ENCODE data around the gene TM6SF1.

DNA sequence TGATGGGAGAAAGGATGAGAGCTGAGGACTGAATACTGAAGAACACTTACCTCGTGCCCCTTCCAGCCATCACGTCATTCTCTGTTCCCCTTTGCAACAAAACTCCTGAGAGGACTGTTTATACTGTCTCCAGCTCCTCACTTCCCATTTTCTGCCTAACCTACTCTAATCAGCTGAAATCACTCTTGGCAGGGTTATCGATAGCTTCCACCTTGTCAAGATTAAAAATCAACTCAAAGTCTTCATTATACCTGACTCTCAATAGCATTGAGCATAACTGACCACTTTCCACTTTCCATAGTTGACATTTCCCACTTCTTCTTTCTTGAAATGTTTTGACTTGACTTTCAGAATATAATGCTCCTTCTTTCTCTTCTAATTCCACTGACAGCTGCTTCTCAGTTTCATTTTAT is 44.7 kb upstream of the TM6SF1 start:
- no peak for TF ChIP-seq EZH2 (IDR thresholded peaks at IDR 0.05; ENCODE audit: borderline replicate concordance, low read depth, low read length, severe bottlenecking)
- TF ChIP-seq, protein P1, sequence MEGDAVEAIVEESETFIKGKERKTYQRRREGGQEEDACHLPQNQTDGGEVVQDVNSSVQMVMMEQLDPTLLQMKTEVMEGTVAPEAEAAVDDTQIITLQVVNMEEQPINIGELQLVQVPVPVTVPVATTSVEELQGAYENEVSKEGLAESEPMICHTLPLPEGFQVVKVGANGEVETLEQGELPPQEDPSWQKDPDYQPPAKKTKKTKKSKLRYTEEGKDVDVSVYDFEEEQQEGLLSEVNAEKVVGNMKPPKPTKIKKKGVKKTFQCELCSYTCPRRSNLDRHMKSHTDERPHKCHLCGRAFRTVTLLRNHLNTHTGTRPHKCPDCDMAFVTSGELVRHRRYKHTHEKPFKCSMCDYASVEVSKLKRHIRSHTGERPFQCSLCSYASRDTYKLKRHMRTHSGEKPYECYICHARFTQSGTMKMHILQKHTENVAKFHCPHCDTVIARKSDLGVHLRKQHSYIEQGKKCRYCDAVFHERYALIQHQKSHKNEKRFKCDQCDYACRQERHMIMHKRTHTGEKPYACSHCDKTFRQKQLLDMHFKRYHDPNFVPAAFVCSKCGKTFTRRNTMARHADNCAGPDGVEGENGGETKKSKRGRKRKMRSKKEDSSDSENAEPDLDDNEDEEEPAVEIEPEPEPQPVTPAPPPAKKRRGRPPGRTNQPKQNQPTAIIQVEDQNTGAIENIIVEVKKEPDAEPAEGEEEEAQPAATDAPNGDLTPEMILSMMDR (IDR thresholded peaks at IDR 0.05; ENCODE audit: borderline replicate concordance, extremely low read depth, low read length, poor library complexity, severe bottlenecking) = no peak

Measured in DND-41 (cell line).